Fibroblast of lung (primary cell): Measurements from ENCODE around the gene GNAT3. TPM values are rescaled to one million over a fixed set of nuclear protein-coding genes. Genes with fewer than 3 reads are reported as not detected.
A peak's percentile ranks its signal among the peaks of the same experiment; 100 is the strongest.

ENCODE experiments used
- DNase-seq, 2 donors: peaks; one replicate each; pipeline versions ENCODE4 v3.0.0 to v3.0.0-alpha.2; 2010; ENCODE audit warnings: low read depth in 2 of 2
- H2AFZ ChIP-seq: 2 replicates; pipeline ENCODE4 v1.5.1; 2012; ENCODE audit warnings: low read length, control low read depth, inconsistent platforms
- H3K27ac ChIP-seq: 2 replicates; pipeline ENCODE4 v1.5.1; 2011; ENCODE audit warnings: low read length, control low read depth; ENCODE audit not compliant: insufficient read depth
- H3K27me3 ChIP-seq: 2 replicates; pipeline ENCODE4 v1.5.1; 2011; ENCODE audit warnings: mild to moderate bottlenecking, low read length; ENCODE audit not compliant: control insufficient read depth, insufficient read depth
- H3K36me3 ChIP-seq: 2 replicates; pipeline ENCODE4 v1.5.1; 2011; ENCODE audit warnings: low read length; ENCODE audit not compliant: control insufficient read depth, insufficient read depth
- H3K4me1 ChIP-seq: 2 replicates; pipeline ENCODE4 v1.5.1; 2011; ENCODE audit warnings: low read length; ENCODE audit not compliant: control insufficient read depth, insufficient read depth; ENCODE audit errors: extremely low read depth
- H3K4me2 ChIP-seq: 2 replicates; pipeline ENCODE4 v1.5.1; 2011; ENCODE audit warnings: low read length, control low read depth; ENCODE audit not compliant: insufficient read depth; ENCODE audit errors: extremely low read depth
- H3K4me3 ChIP-seq, 4 experiments: fragments of 200-600 bp in 1 of 4; sonication (generic) in 1 of 4; replicated peaks in 1 of 4; 2 replicates each; pipeline ENCODE4 v1.5.1; 2011 to 2016; ENCODE audit warnings: low read length in 4 of 4, low read depth in 3 of 4, mild to moderate bottlenecking in 3 of 4, control low read depth in 2 of 4, inconsistent platforms in 1 of 4, mixed read lengths in 1 of 4; ENCODE audit not compliant: insufficient read depth in 1 of 4; ENCODE audit errors: control extremely low read depth in 1 of 4
- H3K79me2 ChIP-seq: 2 replicates; pipeline ENCODE4 v1.5.1; 2012; ENCODE audit warnings: mild to moderate bottlenecking, low read length, inconsistent platforms; ENCODE audit not compliant: control insufficient read depth, insufficient read depth
- H3K9ac ChIP-seq: 2 replicates; pipeline ENCODE4 v1.5.1; 2011; ENCODE audit warnings: mild to moderate bottlenecking, low read length, control low read depth; ENCODE audit not compliant: insufficient read depth
- H3K9me3 ChIP-seq: 2 replicates; pipeline ENCODE4 v1.5.1; 2012; ENCODE audit warnings: low read depth, low read length; ENCODE audit not compliant: control insufficient read depth, insufficient read depth
- H4K20me1 ChIP-seq: 2 replicates; pipeline ENCODE4 v1.5.1; 2011; ENCODE audit warnings: low read length; ENCODE audit not compliant: control insufficient read depth, insufficient read depth; ENCODE audit errors: extremely low read depth
- EZH2 ChIP-seq: IDR thresholded peaks from 2 replicates; pipeline ENCODE4 v1.5.1; 2012; ENCODE audit warnings: low read length, control low read depth, mild to moderate bottlenecking; ENCODE audit errors: missing control alignments
- polyA plus RNA-seq, 2 donors: library from polyadenylated mRNA; depleted of rRNA in 1 of 2; stranded (reverse) in 1 of 2; unstranded in 1 of 2; fragments of >200 nt; gene quantifications; 2 replicates each; pipeline ENCODE4 v1.2.1, GENCODE V29; 2011 to 2012; ENCODE audit warnings: missing spikeins in 1 of 2
- total RNA-seq: library from RNA; depleted of rRNA; stranded (reverse); fragments of >200 nt; gene quantifications from 2 replicates; pipeline ENCODE4 v1.2.1, GENCODE V29; 2014
- TF ChIP-seq, protein P1 (sequence below), 2 donors: IDR thresholded peaks in 1 of 2; conservative IDR thresholded peaks in 1 of 2; 1 replicate in 1 of 2; 2 replicates in 1 of 2; pipeline ENCODE4 v1.5.1; 2011 to 2012; ENCODE audit warnings: low read length in 2 of 2, control low read depth in 1 of 2, inconsistent platforms in 1 of 2, low read depth in 1 of 2, mild to moderate bottlenecking in 1 of 2

The GNAT3 gene
- total and polyA plus RNA-seq, 2 donors (not counting 1 experiment from before 2014, with no cell fraction given), result not detected

- no peaks in the 10 kb centered on the region for H3K27me3 ChIP-seq
- H3K79me2 ChIP-seq, result no peaks in the 10 kb centered on the region
- TF ChIP-seq EZH2, result no peak
- TF ChIP-seq, protein P1, sequence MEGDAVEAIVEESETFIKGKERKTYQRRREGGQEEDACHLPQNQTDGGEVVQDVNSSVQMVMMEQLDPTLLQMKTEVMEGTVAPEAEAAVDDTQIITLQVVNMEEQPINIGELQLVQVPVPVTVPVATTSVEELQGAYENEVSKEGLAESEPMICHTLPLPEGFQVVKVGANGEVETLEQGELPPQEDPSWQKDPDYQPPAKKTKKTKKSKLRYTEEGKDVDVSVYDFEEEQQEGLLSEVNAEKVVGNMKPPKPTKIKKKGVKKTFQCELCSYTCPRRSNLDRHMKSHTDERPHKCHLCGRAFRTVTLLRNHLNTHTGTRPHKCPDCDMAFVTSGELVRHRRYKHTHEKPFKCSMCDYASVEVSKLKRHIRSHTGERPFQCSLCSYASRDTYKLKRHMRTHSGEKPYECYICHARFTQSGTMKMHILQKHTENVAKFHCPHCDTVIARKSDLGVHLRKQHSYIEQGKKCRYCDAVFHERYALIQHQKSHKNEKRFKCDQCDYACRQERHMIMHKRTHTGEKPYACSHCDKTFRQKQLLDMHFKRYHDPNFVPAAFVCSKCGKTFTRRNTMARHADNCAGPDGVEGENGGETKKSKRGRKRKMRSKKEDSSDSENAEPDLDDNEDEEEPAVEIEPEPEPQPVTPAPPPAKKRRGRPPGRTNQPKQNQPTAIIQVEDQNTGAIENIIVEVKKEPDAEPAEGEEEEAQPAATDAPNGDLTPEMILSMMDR (conservative IDR thresholded peaks at IDR 0.05 in 1 of 2, IDR thresholded peaks at IDR 0.05 in 1 of 2; ENCODE audit: low read depth in 1 of 2, low read length in 2 of 2), result no peak
- H3K27ac ChIP-seq, result no peak overlapping the region
- no peaks in the 10 kb centered on the region for H3K9me3 ChIP-seq
- H2AFZ ChIP-seq, result no peak overlapping the region
- no peak overlapping the region for H3K4me2 ChIP-seq
- H3K4me3 ChIP-seq, result no peak overlapping the region
- no peaks in the 10 kb centered on the region for H3K36me3 ChIP-seq
- peak in 1 of 2 donors; percentile 72 for DNase-seq
- no peak overlapping the region for H3K9ac ChIP-seq
- no peaks in the 10 kb centered on the region for H3K4me1 ChIP-seq
- no peaks in the 10 kb centered on the region for H4K20me1 ChIP-seq
Observed at GRCh38 chr7:80481196-80481884, 30.5 kb downstream of the GNAT3 start.

GRCh38 chr7:80480566-80480965 lies 31.3 kb downstream of the GNAT3 start:
- no peak overlapping the region for H3K9ac ChIP-seq
- DNase-seq, result peak in 1 of 2 donors; percentile 80

GRCh38 chr7:80478683-80479082 lies 33.2 kb downstream of the GNAT3 start:
- Histone ChIP-seq H3K27me3 (no peaks in the 10 kb centered on the region), H3K79me2 (no peaks in the 10 kb centered on the region), H2AFZ (no peak overlapping the region), H3K36me3 (no peaks in the 10 kb centered on the region), H3K4me1 (no peaks in the 10 kb centered on the region), H3K9me3 (no peaks in the 10 kb centered on the region), H3K4me3 (no peak overlapping the region), H3K27ac (no peak overlapping the region), H3K4me2 (no peak overlapping the region), H3K9ac (no peak overlapping the region), H4K20me1 (no peaks in the 10 kb centered on the region)
- DNase-seq, result peak; percentile 52 to 82
- TF ChIP-seq EZH2, result no peak
- TF ChIP-seq, protein P1 (conservative IDR thresholded peaks at IDR 0.05 in 1 of 2, IDR thresholded peaks at IDR 0.05 in 1 of 2; ENCODE audit: low read depth in 1 of 2, low read length in 2 of 2), result no peak

More at GRCh38 chr7:80480566-80480965, 31.3 kb downstream of the GNAT3 start:
- Histone ChIP-seq H3K36me3 (no peaks in the 10 kb centered on the region), H3K27me3 (no peaks in the 10 kb centered on the region), H3K4me3 (no peak overlapping the region), H3K27ac (no peak overlapping the region), H2AFZ (no peak overlapping the region), H3K4me2 (no peak overlapping the region), H3K79me2 (no peaks in the 10 kb centered on the region), H3K4me1 (no peaks in the 10 kb centered on the region), H3K9me3 (no peaks in the 10 kb centered on the region), H4K20me1 (no peaks in the 10 kb centered on the region)
- no peak for TF ChIP-seq EZH2
- TF ChIP-seq, protein P1 (conservative IDR thresholded peaks at IDR 0.05 in 1 of 2, IDR thresholded peaks at IDR 0.05 in 1 of 2; ENCODE audit: low read depth in 1 of 2, low read length in 2 of 2), result no peak
